ENCODE measurements around the gene TMEM131. TPM values are rescaled to one million over a fixed set of nuclear protein-coding genes. Genes with fewer than 3 reads are reported as not detected.

Gene TMEM131
- total RNA-seq, 1 donor from 2014 or later = 36.6 TPM

- Mint-ChIP-seq H3K4me3 (ENCODE audit: unreplicated experiment) (no peak overlapping the region), H3K9me3 (ENCODE audit: unreplicated experiment) (peaks cover 2% of the 10 kb centered on the region), H3K27ac (ENCODE audit: unreplicated experiment) (no peak overlapping the region), H3K36me3 (ENCODE audit: unreplicated experiment) (peaks cover 7% of the 10 kb centered on the region), H3K4me1 (ENCODE audit: low read depth, unreplicated experiment) (no peaks in the 10 kb centered on the region), H3K27me3 (ENCODE audit: unreplicated experiment) (peaks cover 6% of the 10 kb centered on the region)
- DNase-seq = no peak
- TF ChIP-seq CTCF (IDR thresholded peaks at IDR 0.05; ENCODE audit: partially characterized antibody, unreplicated experiment) = no peak
These were observed 21.3 kb upstream of the TMEM131 start for GRCh38 chr2:98016908-98017670.

- H3K27ac Mint-ChIP-seq (ENCODE audit: unreplicated experiment) = no peak overlapping the region
- H3K27me3 Mint-ChIP-seq (ENCODE audit: unreplicated experiment) = peaks cover 6% of the 10 kb centered on the region
- TF ChIP-seq CTCF (IDR thresholded peaks at IDR 0.05; ENCODE audit: partially characterized antibody, unreplicated experiment) = no peak
- H3K4me1 Mint-ChIP-seq (ENCODE audit: low read depth, unreplicated experiment) = no peaks in the 10 kb centered on the region
- no peak overlapping the region for H3K4me3 Mint-ChIP-seq (ENCODE audit: unreplicated experiment)
- H3K9me3 Mint-ChIP-seq (ENCODE audit: unreplicated experiment) = peaks cover 1% of the 10 kb centered on the region
- no peak for DNase-seq
- peaks cover 7% of the 10 kb centered on the region for H3K36me3 Mint-ChIP-seq (ENCODE audit: unreplicated experiment)
These were observed 19.9 kb upstream of the TMEM131 start for GRCh38 chr2:98015671-98016070.

- H3K4me3 Mint-ChIP-seq (ENCODE audit: unreplicated experiment) = no peak overlapping the region
- H3K27ac Mint-ChIP-seq (ENCODE audit: unreplicated experiment) = no peak overlapping the region
- H3K4me1 Mint-ChIP-seq (ENCODE audit: low read depth, unreplicated experiment) = no peaks in the 10 kb centered on the region
- peaks cover 7% of the 10 kb centered on the region for H3K36me3 Mint-ChIP-seq (ENCODE audit: unreplicated experiment)
- TF ChIP-seq CTCF (IDR thresholded peaks at IDR 0.05; ENCODE audit: partially characterized antibody, unreplicated experiment) = no peak
- peaks cover 6% of the 10 kb centered on the region for H3K27me3 Mint-ChIP-seq (ENCODE audit: unreplicated experiment)
- DNase-seq = no peak
- peaks cover 1% of the 10 kb centered on the region for H3K9me3 Mint-ChIP-seq (ENCODE audit: unreplicated experiment)
These were observed 18.6 kb upstream of the TMEM131 start for GRCh38 chr2:98014379-98014778.

GRCh38 chr2:98013407-98014042, 17.8 kb upstream of the TMEM131 start:
- no peak overlapping the region for H3K4me3 Mint-ChIP-seq (ENCODE audit: unreplicated experiment)
- H3K36me3 Mint-ChIP-seq (ENCODE audit: unreplicated experiment) = peaks cover 7% of the 10 kb centered on the region
- no peaks in the 10 kb centered on the region for H3K4me1 Mint-ChIP-seq (ENCODE audit: low read depth, unreplicated experiment)
- TF ChIP-seq CTCF (IDR thresholded peaks at IDR 0.05; ENCODE audit: partially characterized antibody, unreplicated experiment) = no peak
- peaks cover 1% of the 10 kb centered on the region for H3K9me3 Mint-ChIP-seq (ENCODE audit: unreplicated experiment)
- no peak for DNase-seq
- H3K27me3 Mint-ChIP-seq (ENCODE audit: unreplicated experiment) = peaks cover 6% of the 10 kb centered on the region
- H3K27ac Mint-ChIP-seq (ENCODE audit: unreplicated experiment) = no peak overlapping the region

GRCh38 chr2:98012561-98012991, 16.8 kb upstream of the TMEM131 start:
- DNase-seq = no peak
- Mint-ChIP-seq H3K27me3 (ENCODE audit: unreplicated experiment) (peaks cover 6% of the 10 kb centered on the region), H3K4me3 (ENCODE audit: unreplicated experiment) (no peak overlapping the region), H3K27ac (ENCODE audit: unreplicated experiment) (no peak overlapping the region), H3K36me3 (ENCODE audit: unreplicated experiment) (peaks cover 7% of the 10 kb centered on the region), H3K9me3 (ENCODE audit: unreplicated experiment) (peaks cover 1% of the 10 kb centered on the region), H3K4me1 (ENCODE audit: low read depth, unreplicated experiment) (no peaks in the 10 kb centered on the region)
- TF ChIP-seq CTCF (IDR thresholded peaks at IDR 0.05; ENCODE audit: partially characterized antibody, unreplicated experiment) = no peak
